Transverse colon (tissue), 4 donors: Measurements from ENCODE around the gene MAPK4. TPM values are rescaled to one million over a fixed set of nuclear protein-coding genes. Genes with fewer than 3 reads are reported as not detected.
"Not testable (repeated sequence)": the region's sequence is repeated elsewhere in the genome, so short reads cannot be mapped to it uniquely, and the experiment has no call there.

Experiments
- DNase-seq: peaks from one replicate; pipeline ENCODE4 v3.0.0-alpha.2; 2019
- H3K27ac ChIP-seq, 4 donors: fragments of 200-600 bp; sonication (generic); 2 replicates each; pipeline ENCODE4 v1.5.1; 2016 to 2018; ENCODE audit warnings: inconsistent platforms in 4 of 4
- H3K27me3 ChIP-seq: fragments of 200-600 bp; sonication (generic); 2 replicates; pipeline ENCODE4 v1.5.1; 2017; ENCODE audit warnings: inconsistent platforms
- H3K36me3 ChIP-seq, 4 donors: fragments of 200-600 bp; sonication (generic); 2 replicates each; pipeline ENCODE4 v1.5.1; 2017 to 2019; ENCODE audit warnings: inconsistent platforms in 4 of 4
- H3K4me1 ChIP-seq, 4 donors: fragments of 200-600 bp; sonication (generic); 2 replicates each; pipeline ENCODE4 v1.5.1; 2017 to 2020; ENCODE audit warnings: inconsistent platforms in 4 of 4
- H3K4me3 ChIP-seq, 4 donors: fragments of 200-600 bp; sonication (generic); 1 replicate in 1 of 4; 2 replicates in 3 of 4; pipeline versions ENCODE4 v1.5.1 to v1.6.1; 2017 to 2019; ENCODE audit warnings: inconsistent platforms in 4 of 4
- H3K9me3 ChIP-seq, 2 donors: fragments of 200-600 bp; sonication (generic); 2 replicates each; pipeline ENCODE4 v1.5.1; 2017 to 2019; ENCODE audit warnings: inconsistent platforms in 2 of 2
- CTCF ChIP-seq, 5 experiments: fragments of 200-600 bp in 3 of 5; fragments of 450-650 bp in 2 of 5; sonication (generic) in 3 of 5; IDR thresholded peaks; 1 replicate in 2 of 5; 2 replicates in 3 of 5; pipeline ENCODE4 v1.5.1; 2016 to 2017; ENCODE audit warnings: antibody characterized with exemption in 5 of 5, inconsistent platforms in 3 of 5, mild to moderate bottlenecking in 2 of 5, moderate library complexity in 1 of 5
- EP300 ChIP-seq: sonication (generic); formaldehyde crosslinking; IDR thresholded peaks from one replicate; pipeline ENCODE4 v1.6.1; 2017; ENCODE audit warnings: antibody characterized with exemption, low read depth
- POLR2A ChIP-seq: fragments of 450-650 bp; IDR thresholded peaks from one replicate; pipeline ENCODE4 v1.6.1; 2016; ENCODE audit warnings: antibody characterized with exemption, mild to moderate bottlenecking, moderate library complexity
- POLR2AphosphoS5 ChIP-seq, 3 donors: sonication (generic); formaldehyde crosslinking; IDR thresholded peaks; one replicate each; pipeline ENCODE4 v1.6.1; 2016; ENCODE audit warnings: antibody characterized with exemption in 3 of 3
- WGBS, 2 donors: methylation state at CpG; one replicate each; pipeline ENCODE4 v1.1.5; 2018; ENCODE audit warnings: low coverage in 1 of 2; 5-methylcytosine and 5-hydroxymethylcytosine counted together
- in situ Hi-C, 4 donors: fragments of 200-750 bp; cut with MboI; loops; one replicate each; pipeline versions ENCODE4 v1.15.0 to v1.15.1; 2017; ENCODE audit warnings: low sequenced_read_pairs in 3 of 4, low pct_ligation_motif_present in 1 of 4, low pct_unique_long_range_greater_than_20kb in 1 of 4
- intact Hi-C: fragments of 100-400 bp; cut with DNase I; formaldehyde crosslinking; loops from one replicate; pipeline ENCODE4 v1.15.1; 2023; ENCODE audit warnings: low total_unique reads
- total RNA-seq, 4 donors: library from RNA; depleted of rRNA; stranded (reverse); fragments of >200 nt; gene quantifications; one replicate each; pipeline ENCODE4 v1.1.0, GENCODE V29; 2016

MAPK4 gene
- total RNA-seq, 4 donors from 2014 or later, result 1.6 to 20.1 (median 5.7) TPM

GRCh38 chr18:50775207-50775606, 215.3 kb downstream of the MAPK4 start:
- WGBS, 2 donors, result 62 to 76% methylated on average over 9 of the region's 9 CpGs
- intact Hi-C loops, result no loop called here
- in situ Hi-C loops, result loop anchor here in 2 of 4 donors (25.0 kb wide), 1 partner anchor 263 kb away; no protein-coding TSS in a partner anchor

GRCh38 chr18:50775726-50776125, 215.8 kb downstream of the MAPK4 start:
- no peak for TF ChIP-seq POLR2AphosphoS5 (IDR thresholded peaks at IDR 0.05)
- no peak for TF ChIP-seq POLR2A
- no peak for TF ChIP-seq EP300
- TF ChIP-seq CTCF (IDR thresholded peaks at IDR 0.05), result no peak
- no peaks in the 10 kb centered on the region for H3K36me3 ChIP-seq
- H3K27me3 ChIP-seq, result no peaks in the 10 kb centered on the region
- intact Hi-C loops (no loop called here), in situ Hi-C loops (loop anchor here in 2 of 4 donors (25.0 kb wide), 1 partner anchor 263 kb away; no protein-coding TSS in a partner anchor)
- DNase-seq, result no peak
- H3K4me3 ChIP-seq, result no peak overlapping the region
- 88 to 92% methylated on average over 3 to 11 of the region's 14 CpGs for WGBS, 2 donors
- no peak overlapping the region for H3K27ac ChIP-seq
- no peaks in the 10 kb centered on the region for H3K9me3 ChIP-seq
- no peaks in the 10 kb centered on the region for H3K4me1 ChIP-seq

More at GRCh38 chr18:50775207-50775606, 215.3 kb downstream of the MAPK4 start:
- H3K4me1 ChIP-seq, result no peaks in the 10 kb centered on the region
- no peak for DNase-seq
- H3K27ac ChIP-seq, result no peak overlapping the region
- H3K4me3 ChIP-seq, result no peak overlapping the region
- no peaks in the 10 kb centered on the region for H3K9me3 ChIP-seq
- H3K36me3 ChIP-seq, result no peaks in the 10 kb centered on the region
- no peak for TF ChIP-seq CTCF (IDR thresholded peaks at IDR 0.05)
- TF ChIP-seq POLR2A, result no peak
- no peak for TF ChIP-seq EP300
- no peak for TF ChIP-seq POLR2AphosphoS5 (IDR thresholded peaks at IDR 0.05)
- H3K27me3 ChIP-seq, result no peaks in the 10 kb centered on the region

- intact Hi-C loops, result no loop called here
- TF ChIP-seq CTCF (IDR thresholded peaks at IDR 0.05) (no peak), EP300 (no peak), POLR2AphosphoS5 (IDR thresholded peaks at IDR 0.05) (no peak), POLR2A (no peak)
- Histone ChIP-seq H3K4me3 (no peak overlapping the region), H3K4me1 (no peaks in the 10 kb centered on the region), H3K9me3 (no peaks in the 10 kb centered on the region), H3K27ac (no peak overlapping the region), H3K27me3 (no peaks in the 10 kb centered on the region), H3K36me3 (no peaks in the 10 kb centered on the region)
- in situ Hi-C loops, result loop anchor here in 2 of 4 donors (25.0 kb wide), 1 partner anchor 264 kb away; no protein-coding TSS in a partner anchor
- DNase-seq, result no peak
- WGBS, 2 donors, result 82 to 93% methylated on average over 2 to 4 of the region's 4 CpGs
These were observed 216.5 kb downstream of the MAPK4 start for GRCh38 chr18:50776383-50776782.

- DNase-seq, intact Hi-C loops, H3K27me3 ChIP-seq, H3K9me3 ChIP-seq, H3K4me1 ChIP-seq, H3K4me3 ChIP-seq, H3K36me3 ChIP-seq, H3K27ac ChIP-seq: not testable (repeated sequence)
- in situ Hi-C loops, result loop anchor here in 2 of 4 donors (25.0 kb wide), 1 partner anchor 267 kb away; no protein-coding TSS in a partner anchor
- 89% methylated on average over 3 of the region's 3 CpGs; no CpG with 5 or more reads in 1 of the 2 donors for WGBS, 2 donors
These were observed 219.1 kb downstream of the MAPK4 start for GRCh38 chr18:50779021-50779420.

Other genes with a start within 250 kb of the MAPK4 start
- gene SKA1, start 185.0 kb upstream of the MAPK4 start, total RNA-seq, result 1 to 10 TPM in 1 of 4 donors, under 1 TPM in 1, not detected in 2; 0.14 to 4.2 TPM